Esophagus muscularis mucosa (tissue), 4 donors: ENCODE results near the gene AUNIP. TPM values are rescaled to one million over a fixed set of nuclear protein-coding genes. Genes with fewer than 3 reads are reported as not detected.

ENCODE experiments used
- DNase-seq: peaks from one replicate; pipeline ENCODE4 v3.0.0-alpha.2; 2017; ENCODE audit errors: extremely low spot score
- H3K27ac ChIP-seq, 4 donors: fragments of 200-600 bp; sonication (generic); replicated peaks in 1 of 4; 1 replicate in 3 of 4; 2 replicates in 1 of 4; pipeline ENCODE4 v1.5.1; 2016 to 2019; ENCODE audit warnings: mild to moderate bottlenecking in 1 of 4
- H3K27me3 ChIP-seq, 4 donors: fragments of 200-600 bp; sonication (generic); one replicate each; pipeline versions ENCODE4 v1.5.1 to v1.6.0; 2016 to 2019
- H3K36me3 ChIP-seq, 4 donors: fragments of 200-600 bp; sonication (generic); one replicate each; pipeline ENCODE4 v1.5.1; 2016 to 2019
- H3K4me1 ChIP-seq, 4 donors: fragments of 200-600 bp; sonication (generic); one replicate each; pipeline ENCODE4 v1.5.1; 2016 to 2019
- H3K4me3 ChIP-seq, 4 donors: fragments of 200-600 bp; sonication (generic); 1 replicate in 2 of 4; 2 replicates in 2 of 4; pipeline ENCODE4 v1.5.1; 2016 to 2019; ENCODE audit warnings: mild to moderate bottlenecking in 4 of 4, moderate library complexity in 1 of 4
- H3K9me3 ChIP-seq, 4 donors: fragments of 200-600 bp; sonication (generic); 1 replicate in 3 of 4; 2 replicates in 1 of 4; pipeline ENCODE4 v1.5.1; 2016 to 2019
- CTCF ChIP-seq, 3 experiments: fragments of 200-600 bp in 2 of 3; fragments of 450-650 bp in 1 of 3; sonication (generic) in 2 of 3; IDR thresholded peaks; one replicate each; pipeline ENCODE4 v1.5.1; 2017 to 2019; ENCODE audit warnings: antibody characterized with exemption in 3 of 3, mild to moderate bottlenecking in 2 of 3, moderate library complexity in 1 of 3
- EP300 ChIP-seq: sonication (generic); formaldehyde crosslinking; IDR thresholded peaks from one replicate; pipeline ENCODE4 v1.6.1; 2017; ENCODE audit warnings: antibody characterized with exemption
- POLR2A ChIP-seq: fragments of 450-650 bp; IDR thresholded peaks from one replicate; pipeline ENCODE4 v1.6.1; 2017; ENCODE audit warnings: antibody characterized with exemption, moderate library complexity, mild to moderate bottlenecking, low read depth
- POLR2AphosphoS5 ChIP-seq, 2 donors: sonication (generic); formaldehyde crosslinking; IDR thresholded peaks; one replicate each; pipeline ENCODE4 v1.6.1; 2017; ENCODE audit warnings: antibody characterized with exemption in 2 of 2
- WGBS: methylation state at CpG from one replicate; pipeline ENCODE4 v1.1.5; 2018; 5-methylcytosine and 5-hydroxymethylcytosine counted together
- intact Hi-C: fragments of 100-400 bp; cut with DNase I; formaldehyde crosslinking; loops from one replicate; pipeline ENCODE4 v1.15.1; 2023
- total RNA-seq, 4 donors: library from RNA; depleted of rRNA; stranded (reverse); fragments of >200 nt; gene quantifications; one replicate each; pipeline versions ENCODE4 v1.1.0 to v1.2.1, GENCODE V29; 2016

AUNIP gene
- total RNA-seq, 4 donors from 2014 or later = not detected

DNA sequence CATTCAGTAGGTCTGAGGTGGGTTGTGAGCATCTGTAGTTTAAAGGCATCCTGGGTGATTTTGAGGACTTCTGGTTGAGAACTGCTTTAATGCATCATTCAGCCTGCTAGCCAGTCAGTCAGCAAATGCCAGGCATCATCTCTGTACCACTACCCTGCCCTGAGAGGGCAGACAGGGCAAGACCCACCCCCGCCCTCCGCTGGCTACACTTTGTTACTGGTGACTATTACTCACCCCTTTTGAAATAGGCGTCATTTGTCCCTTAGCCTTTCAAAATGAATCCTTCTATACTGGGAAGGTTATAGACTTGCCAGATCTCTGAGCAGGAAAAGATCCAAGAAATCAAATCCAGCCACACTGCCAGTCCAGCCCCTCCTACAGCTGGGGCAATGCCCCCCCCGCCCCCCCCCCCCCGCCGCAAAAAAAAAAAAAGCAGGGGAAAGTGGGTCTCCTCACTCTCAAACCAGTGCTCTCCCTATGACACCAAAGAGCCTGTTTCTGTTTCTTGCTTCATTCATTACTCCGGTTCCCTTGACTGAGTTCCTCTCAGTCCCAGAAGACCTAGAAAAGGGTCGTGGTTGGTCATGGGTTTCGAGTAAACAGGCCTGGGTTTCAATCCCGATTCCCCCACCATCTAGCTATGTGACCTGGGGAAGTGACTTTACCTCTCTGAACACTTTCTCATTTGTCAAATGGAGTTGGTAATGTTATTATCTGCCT, 54.9 kb downstream of the AUNIP start:
- H3K27me3 ChIP-seq = no peaks in the 10 kb centered on the region
- 65% methylated on average over 9 of the region's 10 CpGs for WGBS
- no peak for DNase-seq
- no peaks in the 10 kb centered on the region for H3K9me3 ChIP-seq
- intact Hi-C loops = loop anchor here (10.0 kb wide), 1 partner anchor 560 kb away; the partner anchor contains the start of gene RSRP1
- H3K36me3 ChIP-seq = peaks cover 15 to 50% (median 34%) of the 10 kb centered on the region in 4 donors
- H3K4me1 ChIP-seq = peaks cover 69 to 85% (median 80%) of the 10 kb centered on the region in 4 donors
- TF ChIP-seq CTCF (IDR thresholded peaks at IDR 0.05) (no peak), POLR2A (no peak), EP300 (no peak), POLR2AphosphoS5 (IDR thresholded peaks at IDR 0.05) (no peak)
- no peak overlapping the region for H3K4me3 ChIP-seq
- H3K27ac ChIP-seq = peak overlapping the region; percentile 57 to 68 (median 59)

GRCh38 chr1:25803368-25803767, 55.9 kb downstream of the AUNIP start:
- Histone ChIP-seq H3K4me1 (peaks cover 68 to 93% (median 89%) of the 10 kb centered on the region in 4 donors), H3K36me3 (peaks cover 5 to 39% (median 24%) of the 10 kb centered on the region in 4 donors), H3K9me3 (no peaks in the 10 kb centered on the region), H3K27me3 (no peaks in the 10 kb centered on the region), H3K4me3 (no peak overlapping the region), H3K27ac (peak overlapping the region in 1 of 4 donors; percentile 57)
- DNase-seq = no peak
- no peak for TF ChIP-seq POLR2AphosphoS5 (IDR thresholded peaks at IDR 0.05)
- no peak for TF ChIP-seq POLR2A
- no peak for TF ChIP-seq CTCF (IDR thresholded peaks at IDR 0.05)
- TF ChIP-seq EP300 = no peak
- 100% methylated on average over 1 of the region's 1 CpG for WGBS
- intact Hi-C loops = loop anchor here (10.0 kb wide), 1 partner anchor 559 kb away; the partner anchor contains the start of gene RSRP1

- no peak overlapping the region for H3K4me3 ChIP-seq
- H3K9me3 ChIP-seq = no peaks in the 10 kb centered on the region
- H3K4me1 ChIP-seq = peaks cover 67 to 92% (median 90%) of the 10 kb centered on the region in 4 donors
- no peaks in the 10 kb centered on the region for H3K27me3 ChIP-seq
- H3K27ac ChIP-seq = peak overlapping the region in 2 of 4 donors; percentile 13 to 39
- no peak for DNase-seq
- 62% methylated on average over 6 of the region's 6 CpGs for WGBS
- intact Hi-C loops = loop anchor here (10.0 kb wide), 1 partner anchor 558 kb away; the partner anchor contains the start of gene RSRP1
- peaks cover under 1 to 35% (median 20%) of the 10 kb centered on the region in 4 donors for H3K36me3 ChIP-seq
- TF ChIP-seq EP300 (no peak), POLR2AphosphoS5 (IDR thresholded peaks at IDR 0.05) (no peak), POLR2A (no peak), CTCF (IDR thresholded peaks at IDR 0.05) (no peak)
These were observed 56.3 kb downstream of the AUNIP start for GRCh38 chr1:25802915-25803314.

GRCh38 chr1:25800703-25801377, 58.4 kb downstream of the AUNIP start:
- WGBS = 56% methylated on average over 11 of the region's 15 CpGs
- Histone ChIP-seq H3K4me1 (peaks cover 57 to 87% (median 81%) of the 10 kb centered on the region in 4 donors), H3K36me3 (peaks cover 0 to 14% (median 5%) of the 10 kb centered on the region in 4 donors), H3K27ac (peak overlapping the region; percentile 73 to 84 (median 80)), H3K9me3 (no peaks in the 10 kb centered on the region), H3K27me3 (no peaks in the 10 kb centered on the region), H3K4me3 (peak overlapping the region; percentile 68 to 80 (median 72))
- no peak for DNase-seq
- intact Hi-C loops = loop anchor here (10.0 kb wide), 1 partner anchor 556 kb away; the partner anchor contains the start of gene RSRP1
- TF ChIP-seq POLR2A (no peak), EP300 (no peak), POLR2AphosphoS5 (IDR thresholded peaks at IDR 0.05) (no peak), CTCF (IDR thresholded peaks at IDR 0.05) (no peak)
